ENCODE measurements around the gene METTL13.
A peak's percentile ranks its signal among the peaks of the same experiment; 100 is the strongest.

Gene METTL13

DNA sequence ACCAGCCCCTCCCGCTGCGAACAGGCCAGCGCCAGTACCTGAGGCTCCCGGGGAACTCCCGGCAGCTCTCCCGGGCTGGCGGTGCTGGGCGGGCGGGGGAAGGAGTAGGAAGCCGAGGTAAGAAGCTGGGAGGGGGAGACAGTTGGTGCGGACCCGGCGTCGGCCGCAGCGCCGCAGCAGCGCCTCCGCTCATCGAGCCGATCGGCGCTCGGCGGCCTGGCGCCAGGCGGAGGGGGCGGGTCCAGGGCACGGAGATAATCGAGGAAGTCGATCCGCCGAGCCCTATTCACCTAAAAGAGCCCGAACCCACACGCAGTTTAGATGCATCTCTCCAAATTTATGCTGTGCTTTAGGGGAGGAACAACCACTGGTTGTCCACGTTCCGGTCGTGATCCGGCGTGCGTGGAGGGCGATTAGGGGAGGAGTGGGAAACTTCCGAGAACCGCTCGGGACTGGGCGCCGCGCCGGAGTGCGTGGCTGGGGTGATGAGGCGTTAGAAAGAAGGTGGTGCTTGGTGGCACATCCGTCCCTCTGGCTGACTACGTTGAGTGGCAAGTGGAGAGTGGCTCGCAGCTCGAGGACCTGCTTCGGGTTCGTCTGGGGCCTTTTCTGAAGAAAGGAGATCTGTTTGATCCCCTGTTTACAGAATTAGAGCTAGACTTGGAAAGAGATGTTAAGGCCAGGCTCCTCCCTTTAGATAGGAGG, 39.4 kb upstream of the METTL13 start, which contains the start of gene VAMP4 (continued):
- TF ChIP-seq, protein P1, sequence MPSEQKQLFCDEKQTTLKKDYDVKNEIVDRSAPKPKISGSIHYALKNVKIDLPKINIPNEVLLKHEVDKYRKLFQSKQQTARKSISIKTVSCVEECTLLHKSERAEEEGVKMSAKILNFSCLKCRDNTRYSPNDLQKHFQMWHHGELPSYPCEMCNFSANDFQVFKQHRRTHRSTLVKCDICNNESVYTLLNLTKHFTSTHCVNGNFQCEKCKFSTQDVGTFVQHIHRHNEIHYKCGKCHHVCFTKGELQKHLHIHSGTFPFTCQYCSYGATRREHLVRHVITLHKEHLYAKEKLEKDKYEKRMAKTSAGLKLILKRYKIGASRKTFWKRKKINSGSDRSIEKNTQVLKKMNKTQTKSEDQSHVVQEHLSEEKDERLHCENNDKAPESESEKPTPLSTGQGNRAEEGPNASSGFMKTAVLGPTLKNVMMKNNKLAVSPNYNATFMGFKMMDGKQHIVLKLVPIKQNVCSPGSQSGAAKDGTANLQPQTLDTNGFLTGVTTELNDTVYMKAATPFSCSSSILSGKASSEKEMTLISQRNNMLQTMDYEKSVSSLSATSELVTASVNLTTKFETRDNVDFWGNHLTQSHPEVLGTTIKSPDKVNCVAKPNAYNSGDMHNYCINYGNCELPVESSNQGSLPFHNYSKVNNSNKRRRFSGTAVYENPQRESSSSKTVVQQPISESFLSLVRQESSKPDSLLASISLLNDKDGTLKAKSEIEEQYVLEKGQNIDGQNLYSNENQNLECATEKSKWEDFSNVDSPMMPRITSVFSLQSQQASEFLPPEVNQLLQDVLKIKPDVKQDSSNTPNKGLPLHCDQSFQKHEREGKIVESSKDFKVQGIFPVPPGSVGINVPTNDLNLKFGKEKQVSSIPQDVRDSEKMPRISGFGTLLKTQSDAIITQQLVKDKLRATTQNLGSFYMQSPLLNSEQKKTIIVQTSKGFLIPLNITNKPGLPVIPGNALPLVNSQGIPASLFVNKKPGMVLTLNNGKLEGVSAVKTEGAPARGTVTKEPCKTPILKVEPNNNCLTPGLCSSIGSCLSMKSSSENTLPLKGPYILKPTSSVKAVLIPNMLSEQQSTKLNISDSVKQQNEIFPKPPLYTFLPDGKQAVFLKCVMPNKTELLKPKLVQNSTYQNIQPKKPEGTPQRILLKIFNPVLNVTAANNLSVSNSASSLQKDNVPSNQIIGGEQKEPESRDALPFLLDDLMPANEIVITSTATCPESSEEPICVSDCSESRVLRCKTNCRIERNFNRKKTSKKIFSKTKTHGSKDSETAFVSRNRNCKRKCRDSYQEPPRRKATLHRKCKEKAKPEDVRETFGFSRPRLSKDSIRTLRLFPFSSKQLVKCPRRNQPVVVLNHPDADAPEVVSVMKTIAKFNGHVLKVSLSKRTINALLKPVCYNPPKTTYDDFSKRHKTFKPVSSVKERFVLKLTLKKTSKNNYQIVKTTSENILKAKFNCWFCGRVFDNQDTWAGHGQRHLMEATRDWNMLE (tag by site-specific recombination; conservative IDR thresholded peaks at IDR 0.05; ENCODE audit: low read depth) = peak; percentile 67
- TF ChIP-seq ZNF140 (tag by site-specific recombination; IDR thresholded peaks at IDR 0.05) (no peak), REPIN1 (tag by site-specific recombination; IDR thresholded peaks at IDR 0.05; ENCODE audit: low read depth) (no peak), ZNF521 (tag by site-specific recombination; IDR thresholded peaks at IDR 0.05) (no peak), SCRT2 (tag by site-specific recombination; IDR thresholded peaks at IDR 0.05) (peak; percentile 29; the same call in 1 of the 2 replicates), ZBTB48 (tag by site-specific recombination; IDR thresholded peaks at IDR 0.05) (peak; percentile 86; the same call in 1 of the 2 replicates), ZFP69B (tag by site-specific recombination; IDR thresholded peaks at IDR 0.05) (peak; percentile 48), ZNF654 (tag by site-specific recombination; IDR thresholded peaks at IDR 0.05; ENCODE audit: low read depth) (no peak), ZNF548 (tag by site-specific recombination; IDR thresholded peaks at IDR 0.05) (no peak), KLF10 (tag by site-specific recombination; IDR thresholded peaks at IDR 0.05) (peak; percentile 96), ZNF571 (tag by site-specific recombination; IDR thresholded peaks at IDR 0.05) (no peak), ZNF843 (tag by site-specific recombination; IDR thresholded peaks at IDR 0.05) (peak; percentile 38; the same call in 1 of the 2 replicates), ZNF404 (tag by site-specific recombination; IDR thresholded peaks at IDR 0.05) (no peak), SCRT1 (tag by site-specific recombination; IDR thresholded peaks at IDR 0.05; ENCODE audit: borderline replicate concordance) (no peak), ZNF394 (tag by site-specific recombination; IDR thresholded peaks at IDR 0.05; ENCODE audit: borderline replicate concordance) (no peak; the same call in 1 of the 2 replicates), KLF1 (tag by site-specific recombination; IDR thresholded peaks at IDR 0.05) (peak; percentile 56; the same call in 1 of the 2 replicates), GLI4 (tag by site-specific recombination; IDR thresholded peaks at IDR 0.05) (0 out of 2 replicates have a peak, but pooled peaks have one; percentile 53), ZNF19 (tag by site-specific recombination; IDR thresholded peaks at IDR 0.05; ENCODE audit: low read depth) (no peak), ZNF629 (tag by site-specific recombination; IDR thresholded peaks at IDR 0.05) (peak; percentile 52; the same call in 1 of the 2 replicates), ZNF292 (tag by site-specific recombination; IDR thresholded peaks at IDR 0.05; ENCODE audit: borderline replicate concordance, low read depth) (no peak), ZNF16 (tag by site-specific recombination; IDR thresholded peaks at IDR 0.05; ENCODE audit: low read depth) (no peak)
- TF ChIP-seq, protein P2, sequence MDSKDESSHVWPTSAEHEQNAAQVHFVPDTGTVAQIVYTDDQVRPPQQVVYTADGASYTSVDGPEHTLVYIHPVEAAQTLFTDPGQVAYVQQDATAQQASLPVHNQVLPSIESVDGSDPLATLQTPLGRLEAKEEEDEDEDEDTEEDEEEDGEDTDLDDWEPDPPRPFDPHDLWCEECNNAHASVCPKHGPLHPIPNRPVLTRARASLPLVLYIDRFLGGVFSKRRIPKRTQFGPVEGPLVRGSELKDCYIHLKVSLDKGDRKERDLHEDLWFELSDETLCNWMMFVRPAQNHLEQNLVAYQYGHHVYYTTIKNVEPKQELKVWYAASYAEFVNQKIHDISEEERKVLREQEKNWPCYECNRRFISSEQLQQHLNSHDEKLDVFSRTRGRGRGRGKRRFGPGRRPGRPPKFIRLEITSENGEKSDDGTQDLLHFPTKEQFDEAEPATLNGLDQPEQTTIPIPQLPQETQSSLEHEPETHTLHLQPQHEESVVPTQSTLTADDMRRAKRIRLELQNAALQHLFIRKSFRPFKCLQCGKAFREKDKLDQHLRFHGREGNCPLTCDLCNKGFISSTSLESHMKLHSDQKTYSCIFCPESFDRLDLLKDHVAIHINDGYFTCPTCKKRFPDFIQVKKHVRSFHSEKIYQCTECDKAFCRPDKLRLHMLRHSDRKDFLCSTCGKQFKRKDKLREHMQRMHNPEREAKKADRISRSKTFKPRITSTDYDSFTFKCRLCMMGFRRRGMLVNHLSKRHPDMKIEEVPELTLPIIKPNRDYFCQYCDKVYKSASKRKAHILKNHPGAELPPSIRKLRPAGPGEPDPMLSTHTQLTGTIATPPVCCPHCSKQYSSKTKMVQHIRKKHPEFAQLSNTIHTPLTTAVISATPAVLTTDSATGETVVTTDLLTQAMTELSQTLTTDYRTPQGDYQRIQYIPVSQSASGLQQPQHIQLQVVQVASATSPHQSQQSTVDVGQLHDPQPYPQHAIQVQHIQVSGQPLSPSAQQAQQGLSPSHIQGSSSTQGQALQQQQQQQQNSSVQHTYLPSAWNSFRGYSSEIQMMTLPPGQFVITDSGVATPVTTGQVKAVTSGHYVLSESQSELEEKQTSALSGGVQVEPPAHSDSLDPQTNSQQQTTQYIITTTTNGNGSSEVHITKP (tag by site-specific recombination; IDR thresholded peaks at IDR 0.05) = 0 out of 2 replicates have a peak, but pooled peaks have one; percentile 65
- TF ChIP-seq, protein P3, sequence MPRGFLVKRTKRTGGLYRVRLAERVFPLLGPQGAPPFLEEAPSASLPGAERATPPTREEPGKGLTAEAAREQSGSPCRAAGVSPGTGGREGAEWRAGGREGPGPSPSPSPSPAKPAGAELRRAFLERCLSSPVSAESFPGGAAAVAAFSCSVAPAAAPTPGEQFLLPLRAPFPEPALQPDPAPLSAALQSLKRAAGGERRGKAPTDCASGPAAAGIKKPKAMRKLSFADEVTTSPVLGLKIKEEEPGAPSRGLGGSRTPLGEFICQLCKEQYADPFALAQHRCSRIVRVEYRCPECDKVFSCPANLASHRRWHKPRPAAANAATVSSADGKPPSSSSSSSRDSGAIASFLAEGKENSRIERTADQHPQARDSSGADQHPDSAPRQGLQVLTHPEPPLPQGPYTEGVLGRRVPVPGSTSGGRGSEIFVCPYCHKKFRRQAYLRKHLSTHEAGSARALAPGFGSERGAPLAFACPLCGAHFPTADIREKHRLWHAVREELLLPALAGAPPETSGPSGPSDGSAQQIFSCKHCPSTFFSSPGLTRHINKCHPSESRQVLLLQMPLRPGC (tag by site-specific recombination; IDR thresholded peaks at IDR 0.05) = peak; percentile 41; the same call in 1 of the 2 replicates
- TF ChIP-seq, protein P4, sequence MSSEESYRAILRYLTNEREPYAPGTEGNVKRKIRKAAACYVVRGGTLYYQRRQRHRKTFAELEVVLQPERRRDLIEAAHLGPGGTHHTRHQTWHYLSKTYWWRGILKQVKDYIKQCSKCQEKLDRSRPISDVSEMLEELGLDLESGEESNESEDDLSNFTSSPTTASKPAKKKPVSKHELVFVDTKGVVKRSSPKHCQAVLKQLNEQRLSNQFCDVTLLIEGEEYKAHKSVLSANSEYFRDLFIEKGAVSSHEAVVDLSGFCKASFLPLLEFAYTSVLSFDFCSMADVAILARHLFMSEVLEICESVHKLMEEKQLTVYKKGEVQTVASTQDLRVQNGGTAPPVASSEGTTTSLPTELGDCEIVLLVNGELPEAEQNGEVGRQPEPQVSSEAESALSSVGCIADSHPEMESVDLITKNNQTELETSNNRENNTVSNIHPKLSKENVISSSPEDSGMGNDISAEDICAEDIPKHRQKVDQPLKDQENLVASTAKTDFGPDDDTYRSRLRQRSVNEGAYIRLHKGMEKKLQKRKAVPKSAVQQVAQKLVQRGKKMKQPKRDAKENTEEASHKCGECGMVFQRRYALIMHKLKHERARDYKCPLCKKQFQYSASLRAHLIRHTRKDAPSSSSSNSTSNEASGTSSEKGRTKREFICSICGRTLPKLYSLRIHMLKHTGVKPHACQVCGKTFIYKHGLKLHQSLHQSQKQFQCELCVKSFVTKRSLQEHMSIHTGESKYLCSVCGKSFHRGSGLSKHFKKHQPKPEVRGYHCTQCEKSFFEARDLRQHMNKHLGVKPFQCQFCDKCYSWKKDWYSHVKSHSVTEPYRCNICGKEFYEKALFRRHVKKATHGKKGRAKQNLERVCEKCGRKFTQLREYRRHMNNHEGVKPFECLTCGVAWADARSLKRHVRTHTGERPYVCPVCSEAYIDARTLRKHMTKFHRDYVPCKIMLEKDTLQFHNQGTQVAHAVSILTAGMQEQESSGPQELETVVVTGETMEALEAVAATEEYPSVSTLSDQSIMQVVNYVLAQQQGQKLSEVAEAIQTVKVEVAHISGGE (tag by site-specific recombination; conservative IDR thresholded peaks at IDR 0.05; ENCODE audit: low read depth) = peak; percentile 71

Data from HEK293 (cell line).